Endometrial microvascular endothelial cells (primary cell): ENCODE measurements around the gene OTOP2. TPM values are rescaled to one million over a fixed set of nuclear protein-coding genes. Genes with fewer than 3 reads are reported as not detected.

Experiments
- in situ Hi-C: cut with HindIII; loops from 2 replicates; pipeline ENCODE4 v1.10.0; 2017; ENCODE audit warnings: low sequenced_read_pairs, low pct_unique_long_range_greater_than_20kb; ENCODE audit errors: inconsistent ontology term
- total RNA-seq: library from RNA; depleted of rRNA; stranded (reverse); fragments of >200 nt; gene quantifications from one replicate; pipeline ENCODE4 v1.2.3, GENCODE V29; 2015; ENCODE audit errors: inconsistent ontology term

OTOP2 gene
- total RNA-seq, 1 donor from 2014 or later, result not detected

DNA sequence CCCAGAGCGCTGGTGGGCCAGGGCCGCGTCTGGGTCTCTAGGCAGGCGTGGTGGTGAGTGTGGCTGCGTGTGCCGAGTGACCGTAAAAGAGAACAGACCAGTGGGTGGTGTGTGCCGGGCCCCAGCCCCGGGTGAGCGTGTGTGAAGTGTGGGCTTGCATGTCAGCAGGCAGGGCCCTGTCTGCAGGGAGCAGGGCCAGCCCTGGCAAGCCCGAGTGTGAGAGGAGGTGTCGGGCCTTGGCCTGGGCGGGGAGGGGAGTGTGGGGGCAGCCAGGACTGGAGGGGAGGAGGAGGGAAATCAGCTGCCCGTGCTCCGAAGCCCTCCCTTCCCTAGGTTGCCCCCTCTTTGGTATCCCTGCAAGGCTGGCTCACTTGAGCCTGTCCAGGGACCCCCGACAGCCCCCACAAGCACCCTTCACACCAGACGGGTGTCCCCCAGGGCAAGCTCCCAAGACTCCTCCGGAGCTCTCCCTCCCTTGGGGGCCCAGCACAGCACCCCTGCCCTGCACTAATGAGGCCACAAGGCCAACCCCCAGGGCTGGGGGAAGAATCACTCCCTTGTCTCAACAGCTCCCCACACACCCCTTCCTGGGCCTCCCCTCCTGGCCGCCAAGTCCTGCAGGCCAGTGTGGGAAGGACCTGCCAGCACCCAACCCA is 2.9 kb upstream of the OTOP2 start:
- in situ Hi-C loops, result no loop called here

DNA sequence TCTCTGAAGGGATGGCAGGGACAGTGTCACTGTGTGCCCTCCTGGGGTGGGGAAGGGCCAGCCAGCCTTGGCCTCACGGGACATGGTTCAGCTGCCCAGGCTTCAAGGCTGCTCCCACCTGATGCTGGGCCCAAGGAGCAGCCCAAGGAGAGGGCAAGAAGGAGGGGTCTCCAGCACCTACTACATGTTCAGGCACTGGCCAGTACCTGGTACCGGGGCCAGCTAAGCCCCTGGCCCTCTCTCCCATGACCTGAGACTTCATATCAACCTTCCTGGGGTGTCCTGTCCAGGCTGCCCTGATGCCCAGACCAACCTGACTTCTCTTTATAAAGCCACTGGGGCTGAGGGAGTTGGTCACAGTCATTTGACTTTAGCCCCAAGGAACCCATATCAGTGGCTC is 2.3 kb upstream of the OTOP2 start:
- in situ Hi-C loops, result no loop called here

DNA sequence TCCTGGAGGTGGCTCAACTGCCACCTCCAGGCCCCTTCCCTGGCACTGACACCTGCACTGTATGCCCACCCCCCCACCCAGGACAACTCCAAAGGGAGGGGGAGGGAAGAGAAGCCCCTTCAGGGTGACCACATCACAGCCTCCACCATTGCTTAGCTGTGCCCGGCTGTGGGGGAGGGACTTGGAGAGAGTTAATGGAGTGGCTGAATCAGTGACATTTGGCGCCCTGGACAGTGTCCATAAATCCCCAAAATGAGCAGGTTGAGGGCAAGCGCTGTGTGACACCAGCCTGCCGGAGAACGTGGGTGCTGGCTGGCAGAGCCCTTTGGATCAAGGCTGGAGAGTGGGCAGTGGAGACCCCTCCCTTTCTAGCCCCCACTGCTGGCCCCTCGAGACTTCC is 1.9 kb upstream of the OTOP2 start:
- in situ Hi-C loops, result no loop called here

DNA sequence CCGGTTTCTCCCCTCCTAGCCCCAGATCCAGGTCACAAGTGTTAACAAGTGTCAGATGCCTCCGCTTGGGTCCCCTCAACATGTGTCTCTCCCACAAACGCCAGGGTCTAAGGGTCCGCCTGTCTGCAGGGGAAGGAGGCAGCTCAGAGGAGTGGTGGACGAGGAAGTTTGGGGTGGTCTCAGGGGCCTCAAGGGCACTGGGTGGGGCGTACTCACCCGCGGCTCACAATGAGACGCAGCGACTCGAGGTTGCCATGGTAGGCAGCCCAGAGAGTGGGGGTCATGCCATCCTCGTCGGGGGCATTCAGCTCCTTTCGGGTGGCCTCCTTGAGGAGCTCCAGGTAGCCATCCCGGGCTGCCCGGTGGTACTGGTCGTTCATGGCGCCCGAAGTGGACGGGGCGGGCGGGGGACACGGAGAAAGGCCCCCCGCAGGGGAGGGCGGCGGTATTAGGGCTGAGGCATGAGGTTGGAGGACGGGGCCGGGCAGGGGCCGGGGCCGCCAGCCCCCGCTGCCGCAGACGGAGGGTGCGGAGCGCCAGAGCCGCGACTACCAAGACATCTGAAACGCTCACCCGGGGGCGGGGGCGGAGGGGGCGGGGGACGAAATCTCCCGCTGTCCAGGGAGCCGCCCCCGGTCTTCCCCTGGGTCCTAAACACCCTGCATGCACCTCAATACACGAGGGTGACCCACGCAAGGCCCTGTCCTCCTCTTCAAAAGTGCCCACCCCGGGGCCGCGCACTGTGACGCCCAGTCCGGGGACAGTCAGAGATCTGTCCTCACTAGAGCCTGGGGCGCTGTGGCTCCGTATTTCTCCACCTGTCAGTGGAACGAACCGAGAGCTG is 1.2 kb upstream of the OTOP2 start, which contains the start of gene USH1G:
TSS of gene USH1G (minus strand) at position 562 of the 844 bp plus-strand sequence. CDS start at position 380, 182 bp downstream.
- in situ Hi-C loops, result no loop called here

DNA sequence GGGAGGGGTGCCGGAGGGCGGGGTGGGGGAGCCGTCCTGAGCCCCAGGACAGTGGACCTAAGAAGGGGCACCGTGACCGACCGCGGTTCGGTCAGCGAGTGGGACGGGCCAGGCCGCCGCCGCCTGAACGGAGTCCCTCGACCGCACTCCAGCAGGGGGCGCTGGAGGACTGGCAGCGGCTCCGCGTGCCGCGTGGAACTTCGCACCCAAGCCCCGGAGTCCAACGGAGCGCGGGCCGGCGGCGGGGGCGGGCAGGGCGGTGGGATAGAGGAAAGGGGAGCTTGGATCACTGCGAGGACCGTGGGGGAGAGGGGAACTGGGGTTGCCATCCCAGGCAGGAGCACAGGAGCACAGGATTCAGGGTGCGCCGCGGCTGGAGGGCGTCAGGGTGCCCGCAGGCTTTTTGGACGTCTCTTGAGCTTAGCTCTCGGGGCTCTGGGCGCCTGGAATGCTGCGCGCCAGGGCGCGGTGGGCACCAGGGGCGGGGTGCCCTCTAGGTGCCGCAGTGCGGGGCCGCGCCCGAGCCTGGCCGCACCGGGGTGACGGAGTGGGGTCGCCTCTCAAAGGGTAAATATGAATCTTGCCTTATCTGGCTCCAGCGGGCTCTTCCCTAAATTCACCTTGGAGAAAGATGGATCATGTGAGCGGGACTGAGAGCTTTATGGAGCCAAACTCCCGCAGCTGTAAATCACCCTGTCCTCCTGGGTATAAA is 379 bp upstream of the OTOP2 start:
- in situ Hi-C loops, result no loop called here

DNA sequence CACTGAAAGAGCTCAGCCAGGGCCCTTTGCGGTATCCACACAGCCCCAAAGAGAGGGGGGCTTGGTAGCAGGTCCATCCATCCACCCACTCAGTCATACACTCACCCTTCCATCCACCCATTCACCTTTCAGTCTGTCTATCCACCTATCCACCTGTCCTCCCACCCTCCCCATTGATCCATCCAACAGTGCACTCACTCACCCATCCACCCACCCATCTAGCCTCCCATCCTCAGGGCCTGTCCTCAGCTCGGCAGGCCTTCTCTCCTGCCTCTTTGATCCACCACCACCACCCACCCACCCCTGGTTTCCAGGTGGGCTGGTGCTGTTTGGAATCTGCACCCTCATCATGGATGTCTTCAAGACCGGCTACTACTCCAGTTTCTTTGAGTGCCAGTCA is 1.2 kb downstream of the OTOP2 start:
- in situ Hi-C loops, result no loop called here

DNA sequence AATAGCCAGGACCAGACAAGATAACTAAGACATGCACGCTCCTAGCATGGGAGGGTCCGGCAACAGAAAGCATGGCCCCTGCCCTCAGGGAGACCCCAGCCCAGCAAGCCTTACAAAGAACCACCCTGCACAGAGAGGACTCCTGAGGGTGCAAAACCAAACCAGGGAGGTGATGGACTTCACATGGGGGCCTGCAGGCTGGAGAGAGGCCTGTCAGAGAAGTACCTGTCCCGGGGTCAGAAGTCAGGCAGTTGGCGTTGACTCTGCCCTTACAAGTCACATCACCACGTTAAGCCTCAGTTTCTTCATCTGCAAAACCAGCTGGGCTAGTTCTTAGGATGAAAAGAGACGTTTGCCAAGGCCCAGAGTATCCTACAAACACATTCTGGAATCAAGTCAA is 4.7 kb downstream of the OTOP2 start:
- in situ Hi-C loops, result no loop called here

DNA sequence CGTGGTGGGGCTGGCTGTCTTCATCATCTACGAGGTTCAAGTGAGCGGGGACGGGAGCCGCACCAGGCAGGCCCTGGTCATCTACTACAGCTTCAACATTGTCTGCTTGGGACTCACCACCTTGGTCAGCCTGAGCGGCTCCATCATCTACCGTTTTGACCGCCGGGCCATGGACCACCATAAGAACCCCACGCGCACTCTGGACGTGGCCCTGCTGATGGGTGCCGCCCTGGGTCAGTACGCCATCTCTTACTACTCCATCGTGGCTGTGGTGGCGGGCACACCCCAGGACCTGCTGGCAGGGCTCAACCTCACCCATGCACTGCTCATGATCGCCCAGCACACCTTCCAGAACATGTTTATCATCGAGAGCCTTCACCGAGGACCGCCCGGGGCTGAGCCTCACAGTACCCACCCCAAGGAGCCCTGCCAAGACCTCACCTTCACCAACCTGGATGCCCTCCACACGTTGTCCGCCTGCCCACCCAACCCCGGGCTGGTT is 6.5 kb downstream of the OTOP2 start:
- in situ Hi-C loops, result no loop called here

DNA sequence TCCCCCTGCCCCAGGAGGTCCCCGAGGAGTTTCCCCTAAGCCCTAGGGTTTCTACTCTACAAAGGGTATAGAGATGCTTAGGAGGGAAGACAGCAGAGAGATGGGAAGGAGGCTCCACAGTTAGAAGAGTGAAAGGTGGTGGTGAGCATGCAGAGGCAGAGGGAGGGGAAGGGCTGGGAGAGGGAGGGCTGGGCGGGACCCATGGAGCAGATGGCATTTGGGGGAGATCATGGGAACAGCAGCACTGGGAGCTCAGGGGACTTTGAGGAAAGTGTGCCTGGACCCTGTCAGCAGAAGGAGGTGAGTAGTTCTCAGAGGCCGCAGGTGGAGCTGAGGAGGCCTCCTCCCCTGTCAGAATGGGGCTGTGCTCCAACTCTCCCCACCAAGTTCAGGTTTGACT is 11.0 kb downstream of the OTOP2 start:
- in situ Hi-C loops, result no loop called here

DNA sequence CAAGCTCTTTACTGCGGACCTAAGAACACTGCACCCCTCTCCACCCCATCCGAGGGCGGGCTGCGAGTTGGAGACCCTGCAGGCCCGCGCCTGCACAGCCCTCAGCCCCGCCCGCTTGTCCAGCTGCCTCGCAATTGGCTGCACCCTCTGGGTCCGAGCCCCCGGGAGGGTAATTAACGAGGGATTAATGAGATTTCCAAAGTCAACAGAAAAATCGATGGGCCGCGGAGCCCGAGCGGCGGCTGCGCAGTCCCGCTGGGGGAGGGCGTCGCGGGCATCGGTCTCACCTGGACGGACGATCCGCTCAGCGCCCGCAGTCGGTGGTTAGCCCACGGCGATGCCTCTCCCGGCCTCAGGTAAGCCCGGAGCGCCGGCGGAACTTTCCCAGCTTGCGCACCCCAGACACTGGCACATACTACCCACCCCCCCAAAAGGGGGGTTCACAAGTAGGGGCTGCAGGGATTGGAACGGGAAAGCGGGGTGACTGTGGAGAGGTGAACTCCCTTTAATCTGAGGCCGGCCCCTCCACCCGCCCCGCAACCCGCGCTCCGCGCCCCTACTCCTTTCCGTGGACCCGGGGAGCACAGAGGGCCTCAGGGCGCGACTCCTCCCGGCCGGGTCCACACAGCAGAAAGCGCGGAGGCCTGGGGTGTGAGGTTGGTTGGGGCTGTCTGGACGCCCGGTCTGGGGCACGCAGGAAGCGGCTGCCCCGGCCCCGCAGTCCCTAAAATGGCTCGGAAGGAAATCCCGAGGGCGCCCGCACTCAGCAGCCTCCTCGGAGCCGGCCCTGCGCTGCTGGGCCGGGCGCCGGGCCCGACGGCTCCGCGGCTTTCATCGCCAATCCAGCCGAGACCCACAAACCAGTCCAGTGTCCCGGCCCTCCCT is 11.8 kb downstream of the OTOP2 start, which contains the start of gene OTOP3:
TSS of gene OTOP3 (plus strand) at position 314 of the 885 bp plus-strand sequence. CDS start at position 338, 24 bp downstream.
- in situ Hi-C loops, result no loop called here

DNA sequence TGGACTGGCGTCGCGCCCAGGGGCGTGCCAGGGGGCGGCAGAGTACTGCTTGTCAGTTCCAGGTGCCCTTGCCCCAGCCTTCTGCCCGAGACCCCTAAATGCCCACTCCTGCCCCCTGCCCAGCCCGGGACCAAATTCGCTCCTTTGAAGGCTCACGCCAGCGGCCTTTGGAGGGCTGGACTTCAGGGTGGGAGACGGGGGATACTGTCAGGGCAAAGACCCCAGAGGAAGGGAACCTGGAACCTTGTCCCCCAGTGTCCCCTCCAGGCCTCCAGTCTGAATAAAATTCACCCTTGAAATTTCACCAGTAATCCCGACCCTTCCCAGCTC is 12.4 kb downstream of the OTOP2 start:
- in situ Hi-C loops, result no loop called here

DNA sequence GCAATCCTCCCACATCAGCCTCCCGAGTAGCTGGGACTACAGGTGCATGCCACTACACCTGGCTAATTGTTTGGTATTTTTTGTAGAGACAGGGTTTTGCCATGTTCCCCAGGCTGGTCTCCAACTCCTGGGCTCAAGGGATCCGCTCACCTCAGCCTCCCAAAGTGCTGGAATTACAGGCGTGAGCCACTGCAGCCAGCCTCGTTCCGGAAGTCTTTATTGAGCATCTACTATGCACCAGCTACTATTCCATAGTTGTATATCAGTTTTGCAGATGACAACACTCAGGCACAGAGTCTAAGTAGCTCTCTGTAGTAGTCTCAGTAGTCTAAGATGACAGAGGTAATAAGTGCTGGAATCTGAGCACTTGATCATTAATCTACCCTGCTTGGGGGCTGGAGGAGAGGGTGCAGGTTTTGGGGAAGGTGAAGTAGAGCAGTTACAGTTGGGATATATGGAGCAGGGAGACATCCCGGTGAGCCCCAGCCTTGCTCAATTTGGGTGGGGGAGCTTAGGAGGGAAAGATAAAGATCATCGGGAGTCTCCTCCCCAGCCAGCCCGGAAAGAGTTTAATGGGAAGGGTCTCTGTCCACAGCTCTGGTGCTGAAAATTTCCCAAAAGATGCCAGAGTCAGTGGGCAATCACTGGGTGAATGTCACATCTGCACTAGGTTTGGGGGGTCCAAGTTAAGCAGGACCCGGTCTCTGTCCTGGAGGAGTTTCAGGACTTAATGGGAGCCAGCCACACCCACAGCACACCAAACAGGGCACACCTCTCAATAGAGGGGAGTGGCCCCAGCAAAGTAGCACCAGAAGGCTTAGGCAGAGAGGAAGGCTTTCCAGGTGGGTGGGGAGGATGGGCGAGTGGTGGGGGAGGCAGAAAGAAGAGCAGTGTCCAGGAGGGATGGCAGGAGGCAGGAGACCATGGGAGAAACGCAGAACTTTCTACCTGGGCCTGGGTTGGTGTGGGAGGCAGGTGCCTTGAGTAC is 13.3 kb downstream of the OTOP2 start:
- in situ Hi-C loops, result no loop called here

DNA sequence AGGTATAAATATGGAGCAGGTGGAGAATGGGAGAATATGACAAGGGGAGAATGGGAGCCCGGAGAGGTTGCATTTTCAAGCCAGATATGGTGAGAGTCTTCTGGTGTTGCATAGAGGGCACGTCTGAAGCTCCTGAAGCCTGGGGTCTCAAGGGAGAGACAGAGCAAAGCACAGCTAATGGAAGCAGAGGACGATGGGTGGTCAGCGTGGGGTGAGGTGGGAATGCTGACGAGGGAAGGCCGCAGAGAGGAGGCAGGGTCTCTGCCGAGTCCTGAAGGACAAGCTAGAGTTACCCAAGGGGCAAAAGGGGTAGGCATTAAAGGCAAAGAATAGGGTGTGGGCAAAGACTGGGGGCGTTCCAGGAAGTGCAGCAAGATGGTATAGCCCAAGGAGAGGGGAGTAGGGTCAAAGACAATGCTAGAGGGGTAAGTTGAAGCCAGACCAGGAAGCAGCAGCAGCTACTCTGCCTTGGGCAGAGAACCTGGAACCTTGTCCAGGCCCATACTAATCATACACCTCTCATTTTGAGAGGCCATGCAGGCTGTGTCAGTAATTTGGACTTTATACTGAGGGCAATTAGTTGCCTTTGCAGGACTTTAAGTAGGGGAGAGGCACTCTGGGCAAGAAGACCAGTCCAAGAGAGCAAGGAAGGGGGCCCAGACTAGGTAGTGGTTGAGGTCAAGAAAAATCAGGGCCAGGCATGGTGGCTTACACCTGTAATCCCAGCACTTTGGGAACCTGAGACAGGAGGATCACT is 14.3 kb downstream of the OTOP2 start:
- in situ Hi-C loops, result no loop called here

DNA sequence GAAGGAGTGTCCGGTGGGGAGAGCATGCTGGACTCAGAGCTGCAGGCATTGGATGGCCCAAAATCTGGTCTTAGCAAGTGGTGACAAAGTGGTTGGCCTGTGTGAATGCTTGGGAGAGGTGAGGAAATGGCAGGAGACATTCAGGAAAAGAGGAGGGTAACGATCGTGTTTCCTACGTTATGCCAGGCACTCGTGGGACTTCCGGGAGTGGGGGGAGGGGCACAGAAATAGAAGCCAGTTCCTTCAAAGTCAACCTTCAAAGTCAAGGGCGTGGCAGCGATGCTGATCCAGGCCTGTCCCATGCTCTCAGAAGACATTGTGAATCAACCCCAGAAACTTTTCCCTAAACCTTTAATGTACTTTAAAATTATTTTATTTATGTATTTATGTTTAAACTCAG is 15.5 kb downstream of the OTOP2 start:
- in situ Hi-C loops, result no loop called here

DNA sequence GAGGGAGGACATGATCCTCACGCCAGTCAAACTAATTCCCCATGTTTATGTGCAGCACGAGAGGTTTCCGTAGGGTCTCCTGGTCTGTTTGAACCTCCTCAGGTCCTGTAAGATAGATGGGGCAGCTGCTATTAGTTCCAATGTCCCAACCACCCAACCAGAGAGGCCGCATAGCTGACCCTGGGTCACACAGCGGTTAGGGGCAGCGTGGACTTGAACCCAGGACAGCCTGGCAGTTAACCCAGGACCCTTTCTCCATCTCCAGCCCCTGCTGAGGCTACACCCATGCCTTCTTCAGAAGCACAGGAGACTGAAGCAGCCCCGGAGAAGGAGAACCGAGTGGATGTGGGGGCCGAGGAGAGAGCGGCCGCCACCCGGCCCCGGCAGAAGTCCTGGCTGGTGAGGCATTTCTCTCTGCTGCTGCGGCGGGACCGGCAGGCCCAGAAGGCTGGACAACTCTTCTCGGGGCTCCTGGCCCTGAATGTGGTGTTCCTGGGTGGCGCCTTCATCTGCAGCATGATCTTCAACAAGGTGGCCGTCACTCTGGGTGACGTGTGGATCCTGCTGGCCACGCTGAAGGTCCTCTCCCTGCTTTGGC is 17.2 kb downstream of the OTOP2 start:
- in situ Hi-C loops, result no loop called here

DNA sequence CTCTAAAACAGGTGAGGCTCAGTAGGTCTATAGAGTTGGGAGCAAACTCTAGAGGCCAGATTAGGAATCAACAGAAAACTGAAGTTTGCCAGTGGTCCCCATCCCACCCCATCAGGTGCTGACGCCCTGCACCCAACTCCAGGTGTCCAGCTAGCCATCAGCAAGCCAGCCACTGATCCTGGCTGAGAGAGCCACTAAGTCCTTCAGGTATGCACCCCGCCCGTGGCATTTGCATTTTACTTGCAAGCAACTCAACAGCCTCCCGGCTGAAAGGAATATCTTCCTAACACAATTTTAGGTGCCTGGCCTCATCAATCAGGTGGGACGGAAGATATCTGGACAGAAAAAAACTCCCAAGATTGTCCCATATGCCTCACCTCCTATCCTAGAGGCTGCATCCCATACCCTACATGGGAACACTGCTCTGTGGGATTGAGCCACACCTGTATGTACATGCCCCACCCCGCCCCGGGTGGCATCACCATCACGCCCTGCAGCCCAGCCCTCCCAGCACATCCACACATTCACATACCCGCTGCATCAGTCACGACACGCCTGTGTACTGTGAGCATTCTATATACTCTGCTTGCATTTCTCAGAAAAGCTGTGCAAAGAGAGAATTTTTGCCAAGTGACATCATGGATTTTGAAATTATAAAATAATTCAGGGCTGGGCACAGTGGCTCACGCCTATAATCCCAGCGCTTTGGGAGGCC is 19.9 kb downstream of the OTOP2 start:
- in situ Hi-C loops, result no loop called here
